ENCODE measurements around the gene UEVLD. TPM values are rescaled to one million over a fixed set of nuclear protein-coding genes. Genes with fewer than 3 reads are reported as not detected.
A peak's percentile ranks its signal among the peaks of the same experiment; 100 is the strongest.

The UEVLD gene
- total RNA-seq (2014; rRNA removed; shearing (Covaris generic)) = 38.8 and 42.0 TPM in 2 replicates
- 20.9 and 21.9 TPM in 2 replicates for polyA plus RNA-seq (2016; fragmentation: Nextera tagmentation; extraction: Ambion mirVana)

GRCh38 chr11:18588297-18589252 is at the start of gene UEVLD:
Gene UEVLD, minus strand, starts transcription at chr11:18588734. Its CDS starts 80 bp downstream, at chr11:18588654.
- in situ Hi-C loops (cut with MboI) = no loop called here
- H3K4me3 ChIP-seq = peak within 1 kb of the TSS; percentile 99
- TF ChIP-seq EZH2phosphoT487 (IDR thresholded peaks at IDR 0.05; ENCODE audit: insufficient read depth, low read depth) (no peak), EZH2 (IDR thresholded peaks at IDR 0.05; ENCODE audit: insufficient read depth, poor library complexity, severe bottlenecking) (no peak)
- 1% methylated on average over 48 to 50 of the region's 50 CpGs for WGBS, 2 experiments (ENCODE audit: low coverage in 1 of 2, low lambda C conversion rate in 2 of 2, missing lambda C conversion rate in 2 of 2)
- H4K20me1 ChIP-seq (ENCODE audit: insufficient read depth) = no peaks in the 10 kb centered on the region
- no peaks in the 10 kb centered on the region for H3K27me3 ChIP-seq (replicated peaks; ENCODE audit: insufficient read depth)
- H3K79me2 ChIP-seq (ENCODE audit: insufficient read depth) = peaks cover 99% of the 10 kb centered on the region
- peak within 1 kb of the TSS; percentile 100 for H2AFZ ChIP-seq
- peak within 1 kb of the TSS; percentile 71 for H3K27ac ChIP-seq
- peak; percentile 95 for DNase-seq
- H3K9me2 ChIP-seq (ENCODE audit: insufficient read depth) = no peaks in the 10 kb centered on the region
- 0 out of 2 replicates have a peak, but pooled peaks cover 7% of the 10 kb centered on the region for H3K4me1 ChIP-seq (ENCODE audit: insufficient read depth)
- H3K9ac ChIP-seq = peak within 1 kb of the TSS; percentile 89
- no peaks in the 10 kb centered on the region for H3K36me3 ChIP-seq (ENCODE audit: low read depth)
- H3K9me3 ChIP-seq (ENCODE audit: low read depth) = no peaks in the 10 kb centered on the region
- H3K4me2 ChIP-seq (ENCODE audit: unreplicated experiment) = peak within 1 kb of the TSS; percentile 97
- no peaks in the 10 kb centered on the region; the same call in 1 of the 2 replicates for H3F3A ChIP-seq (ENCODE audit: insufficient read depth)

GRCh38 chr11:18634140-18635032 is 45.9 kb upstream of the UEVLD start, which contains the start of gene SPTY2D1:
Gene SPTY2D1, minus strand, starts transcription at chr11:18634342. Its CDS starts 85 bp downstream, at chr11:18634257.
- H3K4me3 ChIP-seq = peak within 1 kb of the TSS; percentile 97
- in situ Hi-C loops (cut with MboI) = no loop called here
- DNase-seq = peak; percentile 100
- WGBS, 2 experiments (ENCODE audit: low coverage in 1 of 2, low lambda C conversion rate in 2 of 2, missing lambda C conversion rate in 2 of 2) = 1% methylated on average over 56 to 59 of the region's 60 CpGs
- peak within 1 kb of the TSS; percentile 96 for H3K9ac ChIP-seq
- no peaks in the 10 kb centered on the region for H3K27me3 ChIP-seq (replicated peaks; ENCODE audit: insufficient read depth)
- TF ChIP-seq EZH2 (IDR thresholded peaks at IDR 0.05; ENCODE audit: insufficient read depth, poor library complexity, severe bottlenecking) (no peak), EZH2phosphoT487 (IDR thresholded peaks at IDR 0.05; ENCODE audit: insufficient read depth, low read depth) (no peak)
- peaks cover 48% of the 10 kb centered on the region for H3K79me2 ChIP-seq (ENCODE audit: insufficient read depth)
- peaks cover 9% of the 10 kb centered on the region for H3K4me1 ChIP-seq (ENCODE audit: insufficient read depth)
- peak within 1 kb of the TSS; percentile 91 for H3K4me2 ChIP-seq (ENCODE audit: unreplicated experiment)
- H3K9me3 ChIP-seq (ENCODE audit: low read depth) = no peaks in the 10 kb centered on the region
- peaks cover 5% of the 10 kb centered on the region for H3F3A ChIP-seq (ENCODE audit: insufficient read depth)
- peak within 1 kb of the TSS; percentile 95 for H3K27ac ChIP-seq
- no peaks in the 10 kb centered on the region for H4K20me1 ChIP-seq (ENCODE audit: insufficient read depth)
- no peaks in the 10 kb centered on the region for H3K9me2 ChIP-seq (ENCODE audit: insufficient read depth)
- H2AFZ ChIP-seq = peak within 1 kb of the TSS; percentile 93
- H3K36me3 ChIP-seq (ENCODE audit: low read depth) = no peaks in the 10 kb centered on the region

GRCh38 chr11:18633256-18634139 is 45.0 kb upstream of the UEVLD start:
- in situ Hi-C loops (cut with MboI) = no loop called here
- DNase-seq = peak; percentile 63
- H3K4me1 ChIP-seq (ENCODE audit: insufficient read depth) = peaks cover 9% of the 10 kb centered on the region
- WGBS, 2 experiments (ENCODE audit: low coverage in 1 of 2, low lambda C conversion rate in 2 of 2, missing lambda C conversion rate in 2 of 2) = 4 to 5% methylated on average over 30 to 31 of the region's 31 CpGs
- H2AFZ ChIP-seq = peak overlapping the region; percentile 89
- H3K9me2 ChIP-seq (ENCODE audit: insufficient read depth) = no peaks in the 10 kb centered on the region
- no peaks in the 10 kb centered on the region for H3K27me3 ChIP-seq (replicated peaks; ENCODE audit: insufficient read depth)
- peak overlapping the region; percentile 96 for H3K9ac ChIP-seq
- H3K36me3 ChIP-seq (ENCODE audit: low read depth) = no peaks in the 10 kb centered on the region
- peak overlapping the region; percentile 95 for H3K27ac ChIP-seq
- H3K4me2 ChIP-seq (ENCODE audit: unreplicated experiment) = peak overlapping the region; percentile 91
- no peak for TF ChIP-seq EZH2phosphoT487 (IDR thresholded peaks at IDR 0.05; ENCODE audit: insufficient read depth, low read depth)
- H3K4me3 ChIP-seq = peak overlapping the region; percentile 97
- H3F3A ChIP-seq (ENCODE audit: insufficient read depth) = peaks cover 5% of the 10 kb centered on the region
- H3K9me3 ChIP-seq (ENCODE audit: low read depth) = no peaks in the 10 kb centered on the region
- H4K20me1 ChIP-seq (ENCODE audit: insufficient read depth) = 0 out of 2 replicates have a peak, but pooled peaks cover 6% of the 10 kb centered on the region
- H3K79me2 ChIP-seq (ENCODE audit: insufficient read depth) = peaks cover 56% of the 10 kb centered on the region
